Activated CD8-positive, alpha-beta memory T cell treated with anti-CD3 and anti-CD28 coated beads, Interleukin-2, amount 50 U/mL, for 4 hours (primary cell): ENCODE measurements around the gene KCTD15.
A peak's percentile ranks its signal among the peaks of the same experiment; 100 is the strongest.
"Not testable (repeated sequence)": the region's sequence is repeated elsewhere in the genome, so short reads cannot be mapped to it uniquely, and the experiment has no call there.

Experiments
- DNase-seq: peaks from one replicate; pipeline ENCODE4 v3.0.0-alpha.2; 2020

KCTD15 gene

DNA sequence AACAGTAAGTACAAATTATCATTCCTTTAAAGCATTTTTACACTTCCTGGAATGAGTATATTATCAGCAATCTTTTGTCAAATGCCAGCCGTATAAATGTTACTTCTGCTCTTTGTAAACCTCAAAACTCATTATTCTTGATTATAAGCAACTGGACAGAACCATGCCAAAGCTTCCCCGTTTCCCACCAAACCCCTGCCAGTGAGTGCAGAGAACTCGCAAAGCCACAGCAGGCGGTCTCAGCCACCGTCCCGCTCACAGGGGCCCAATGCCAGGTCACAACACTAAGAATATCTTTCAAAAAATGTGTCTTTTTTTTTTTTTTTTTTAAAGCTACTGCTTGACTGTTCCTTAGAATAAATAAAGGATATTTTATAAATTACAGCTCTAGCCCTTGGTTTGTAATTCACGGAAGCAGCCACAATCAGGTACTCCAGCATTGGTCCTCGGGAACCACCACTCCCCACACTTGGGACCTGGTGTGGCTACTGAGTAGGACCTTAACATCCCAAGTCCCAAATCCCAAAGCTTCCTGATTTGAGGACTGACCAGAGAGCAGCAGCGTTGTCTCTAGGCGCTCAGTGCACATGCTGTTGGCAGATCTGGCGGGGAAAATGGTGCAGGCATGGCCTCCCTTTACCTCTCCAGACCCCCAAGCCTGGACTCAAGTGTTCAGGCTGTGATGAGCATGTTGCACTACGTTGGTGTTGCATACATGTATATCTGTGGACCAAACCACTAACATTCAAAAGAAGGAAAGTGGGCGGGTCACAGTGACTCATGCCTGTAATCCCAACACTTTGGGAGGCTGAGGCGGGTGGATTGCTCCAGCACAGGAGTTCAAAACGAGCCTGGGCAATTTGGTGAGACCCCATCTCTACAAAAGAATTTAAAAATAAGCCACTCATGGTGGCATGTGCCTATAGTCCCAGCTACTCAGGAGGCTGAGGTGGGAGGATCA, 19.0 kb downstream of the KCTD15 start:
- no peak for DNase-seq

GRCh38 chr19:33818411-33818810, 21.7 kb downstream of the KCTD15 start:
- no peak for DNase-seq

- DNase-seq: not testable (repeated sequence)
These were observed 22.4 kb downstream of the KCTD15 start for GRCh38 chr19:33819078-33819477.

- DNase-seq: no peak
These were observed 22.8 kb downstream of the KCTD15 start for GRCh38 chr19:33819506-33819879.

DNA sequence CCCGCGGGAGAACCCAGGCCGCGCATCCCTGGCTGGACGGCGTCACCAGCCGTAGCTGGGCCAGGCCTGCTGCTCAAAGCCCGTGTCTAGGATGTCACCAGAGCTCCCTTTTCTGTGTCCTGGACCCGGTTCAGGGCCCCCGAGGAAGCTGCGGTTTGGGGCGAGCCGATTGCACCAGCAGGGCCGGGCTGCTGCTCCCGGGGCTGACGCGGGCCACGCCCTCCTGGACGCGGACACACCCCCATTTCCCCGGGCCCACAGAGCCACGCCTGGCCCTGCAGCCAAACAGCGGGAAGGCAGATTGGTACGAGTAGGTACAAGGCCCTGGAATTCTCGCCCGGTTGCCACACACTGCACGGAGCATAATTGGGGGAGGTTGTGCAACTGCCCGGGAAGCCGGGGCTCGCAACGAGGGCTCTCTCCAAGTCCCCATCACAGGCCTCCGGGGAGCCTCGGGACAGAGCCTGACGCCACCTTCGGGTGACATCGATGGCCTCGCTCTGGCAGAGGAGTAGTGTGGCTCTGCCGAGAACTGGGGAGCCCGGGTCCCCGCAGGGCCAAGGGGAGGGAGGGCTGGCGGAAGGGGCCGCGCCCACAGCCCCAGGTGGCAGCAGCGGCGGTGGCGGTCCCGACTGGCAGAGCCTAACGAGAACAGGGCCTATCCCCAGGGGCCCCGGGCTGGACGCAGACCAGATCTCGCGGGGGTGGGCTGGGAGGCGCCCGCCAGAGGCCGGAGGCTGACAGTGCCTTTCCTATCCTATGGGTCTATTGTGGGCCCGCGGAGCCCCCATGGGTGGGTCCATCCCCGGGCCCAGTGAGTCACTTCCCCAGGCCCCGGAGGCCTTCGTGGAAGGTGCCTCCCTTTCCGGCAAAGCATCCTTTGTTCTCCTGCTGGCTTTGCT, 23.5 kb downstream of the KCTD15 start:
- peak; percentile 36 for DNase-seq

DNA sequence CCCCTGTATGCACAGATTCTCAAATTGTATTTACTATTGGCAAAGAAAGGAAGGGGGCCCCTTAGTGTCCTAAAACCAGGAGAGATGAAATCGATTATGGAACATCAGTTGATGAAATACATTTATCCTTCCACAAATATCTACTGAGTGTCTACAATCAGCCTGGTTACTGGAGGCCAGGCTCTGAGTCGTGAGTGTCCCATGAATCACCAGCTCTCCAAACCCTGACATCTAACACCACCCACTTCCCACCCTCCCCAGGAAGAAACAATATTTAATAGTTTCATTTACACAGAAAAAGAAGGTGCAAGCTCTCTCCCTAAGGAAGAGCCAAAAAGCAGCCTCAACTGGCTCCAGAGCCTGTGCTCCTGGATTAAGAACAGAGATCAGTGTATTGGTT, 25.2 kb downstream of the KCTD15 start:
- DNase-seq: no peak

DNA sequence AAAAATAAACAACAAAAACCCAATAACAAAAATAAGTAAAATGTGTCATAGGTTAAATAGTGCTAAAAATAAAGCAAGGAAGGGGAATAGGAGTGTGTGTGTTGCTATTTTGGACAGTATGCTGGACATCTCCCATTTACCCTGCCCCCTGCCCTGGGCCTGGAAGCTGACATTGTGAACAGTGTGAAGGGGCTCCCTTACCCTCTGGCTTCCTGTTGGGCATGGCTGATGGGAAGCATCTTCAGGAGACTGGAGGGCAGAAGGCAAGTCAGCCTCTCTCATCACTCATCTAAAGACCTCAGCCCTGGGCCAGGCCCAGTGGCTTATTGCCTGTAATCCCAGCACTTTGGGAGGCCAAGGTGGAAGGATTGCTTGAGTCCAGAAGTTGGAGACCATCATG, 26.7 kb downstream of the KCTD15 start:
- DNase-seq: no peak

DNA sequence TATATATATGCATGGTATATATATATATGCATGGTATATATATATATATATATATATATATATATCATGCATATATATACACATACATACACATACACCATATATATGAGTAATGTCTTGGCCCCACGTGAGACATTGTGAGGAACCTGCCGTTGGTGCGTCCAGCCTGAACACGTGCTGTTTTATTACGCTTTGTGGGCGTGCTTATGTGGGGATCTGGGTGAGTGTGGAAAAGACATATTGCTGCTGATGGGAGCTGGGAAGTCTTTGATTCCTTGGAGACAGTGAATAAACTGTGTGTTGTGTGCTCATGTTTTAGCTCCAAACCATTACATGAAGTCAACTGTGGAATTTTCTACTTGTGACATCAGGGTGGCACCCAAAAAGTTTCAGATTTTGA, 28.9 kb downstream of the KCTD15 start:
- no peak for DNase-seq

DNA sequence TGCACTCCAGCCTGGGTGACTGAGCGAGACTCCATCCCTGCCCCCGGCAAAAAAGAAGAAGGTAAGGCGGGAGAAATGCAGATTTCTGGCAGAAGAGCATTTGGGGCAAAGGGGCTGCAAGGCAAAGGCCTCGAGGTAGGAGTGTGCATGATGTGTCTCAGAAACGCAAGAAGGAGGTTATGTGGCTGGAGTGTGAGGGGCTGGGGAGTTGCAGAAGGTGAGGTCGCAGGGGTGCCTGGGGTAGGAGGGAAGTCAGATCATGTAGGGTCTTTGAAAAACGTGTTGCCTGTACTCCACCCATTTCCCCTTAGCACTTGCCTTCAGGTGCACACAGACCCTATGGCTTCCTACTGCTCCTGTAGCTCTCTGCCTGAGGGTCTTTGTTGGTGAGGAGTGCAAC, 29.9 kb downstream of the KCTD15 start:
- no peak for DNase-seq

- DNase-seq: no peak
These were observed 31.8 kb downstream of the KCTD15 start for GRCh38 chr19:33828266-33829075.

DNA sequence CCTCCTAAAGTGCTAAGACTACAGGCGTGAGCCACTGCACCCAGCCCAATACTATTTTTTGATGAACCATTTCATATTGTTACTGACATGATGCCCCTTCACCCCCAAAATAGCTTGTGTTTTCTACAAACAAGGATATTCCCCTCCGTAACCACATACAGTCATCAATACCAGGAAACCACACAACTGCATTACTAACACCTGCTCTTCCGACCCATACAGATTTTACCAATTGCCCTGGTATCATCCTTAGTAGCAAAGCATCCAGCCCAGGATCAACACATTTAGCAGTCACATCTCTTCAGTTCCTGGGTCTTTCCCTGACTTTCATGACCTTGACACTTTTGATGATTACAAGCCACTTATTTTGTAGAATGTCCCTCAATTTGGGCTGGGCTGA, 33.6 kb downstream of the KCTD15 start:
- DNase-seq: no peak

DNA sequence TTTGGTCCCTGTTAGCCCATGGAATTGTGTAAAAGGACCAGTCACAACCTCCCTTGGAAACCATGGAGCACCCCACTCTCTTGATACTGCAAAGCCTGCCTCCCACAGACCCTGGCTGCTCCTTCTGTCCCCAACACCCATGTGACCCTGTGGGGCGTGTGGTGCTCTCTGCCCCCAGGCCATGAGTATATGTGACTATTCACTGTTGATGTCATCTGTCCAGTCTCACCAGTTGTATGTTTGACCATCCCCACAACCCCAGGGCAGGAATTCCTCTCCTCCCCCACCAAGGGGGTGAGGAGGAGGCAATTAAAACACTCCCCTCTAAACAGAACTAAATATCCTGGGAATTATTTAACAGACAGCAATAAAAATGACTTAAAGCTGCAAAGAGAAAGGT, 35.2 kb downstream of the KCTD15 start:
- no peak for DNase-seq

GRCh38 chr19:33832633-33833032, 36.0 kb downstream of the KCTD15 start:
- DNase-seq: no peak

DNA sequence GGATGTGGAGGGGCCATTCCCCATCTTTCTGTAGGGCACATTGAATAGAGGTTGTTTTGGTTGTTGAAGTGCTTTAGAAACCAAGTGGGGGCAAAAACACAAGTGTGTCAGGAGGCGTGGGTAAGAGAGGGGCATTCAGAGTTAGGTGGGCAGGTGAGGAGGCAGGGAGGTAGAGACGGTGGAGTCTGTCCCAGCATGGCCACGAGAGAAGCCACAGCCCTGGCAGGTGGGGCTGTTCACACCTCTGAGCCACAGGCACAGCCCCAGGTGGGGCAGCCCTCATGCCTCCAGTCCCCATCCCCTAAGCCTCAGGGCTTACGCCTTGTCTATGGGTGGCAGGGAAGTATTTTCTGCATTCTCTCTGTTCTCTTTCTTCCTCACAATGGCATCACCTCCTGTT, 43.7 kb downstream of the KCTD15 start:
- DNase-seq: no peak

- no peak for DNase-seq
These were observed 44.1 kb downstream of the KCTD15 start for GRCh38 chr19:33840783-33841182.

- DNase-seq: no peak
These were observed 45.0 kb downstream of the KCTD15 start for GRCh38 chr19:33841685-33842084.

DNA sequence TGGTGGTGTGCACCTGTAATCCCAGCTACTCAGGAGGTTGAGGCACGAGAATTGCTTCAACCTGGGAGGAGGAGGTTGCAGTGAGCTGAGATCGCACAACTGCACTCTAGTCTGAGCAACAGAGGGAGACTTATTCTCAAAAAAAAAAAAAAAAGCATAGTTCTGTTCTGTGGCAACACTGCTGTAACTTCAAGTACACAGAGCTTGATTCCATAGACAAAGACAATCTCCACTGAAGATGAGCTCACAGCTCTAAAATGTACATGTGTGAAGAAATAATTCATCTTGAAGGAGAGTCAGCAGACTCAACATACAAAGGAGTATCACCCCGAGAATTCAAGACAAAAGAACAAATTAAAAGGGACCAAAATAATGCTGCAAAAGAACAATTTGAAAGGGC, 47.8 kb downstream of the KCTD15 start:
- DNase-seq: no peak

DNA sequence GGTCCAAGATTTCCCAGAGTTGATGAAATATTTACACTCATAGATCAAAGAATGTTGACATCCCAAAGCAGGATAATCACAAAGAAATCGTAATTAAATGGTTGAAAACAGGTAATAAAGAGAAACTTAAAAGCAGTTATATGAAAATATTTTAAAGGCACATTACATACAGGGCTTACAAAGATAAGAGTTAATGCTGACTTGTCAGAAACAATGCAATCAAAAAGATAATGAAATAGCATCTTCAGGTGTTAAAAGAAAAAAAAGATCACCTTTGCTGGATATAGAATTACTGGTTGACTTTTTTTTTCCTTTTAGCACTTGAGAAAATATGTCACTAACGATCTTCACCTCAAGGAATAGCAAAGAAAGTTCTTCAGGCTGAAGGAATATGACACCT, 48.8 kb downstream of the KCTD15 start:
- no peak for DNase-seq

DNA sequence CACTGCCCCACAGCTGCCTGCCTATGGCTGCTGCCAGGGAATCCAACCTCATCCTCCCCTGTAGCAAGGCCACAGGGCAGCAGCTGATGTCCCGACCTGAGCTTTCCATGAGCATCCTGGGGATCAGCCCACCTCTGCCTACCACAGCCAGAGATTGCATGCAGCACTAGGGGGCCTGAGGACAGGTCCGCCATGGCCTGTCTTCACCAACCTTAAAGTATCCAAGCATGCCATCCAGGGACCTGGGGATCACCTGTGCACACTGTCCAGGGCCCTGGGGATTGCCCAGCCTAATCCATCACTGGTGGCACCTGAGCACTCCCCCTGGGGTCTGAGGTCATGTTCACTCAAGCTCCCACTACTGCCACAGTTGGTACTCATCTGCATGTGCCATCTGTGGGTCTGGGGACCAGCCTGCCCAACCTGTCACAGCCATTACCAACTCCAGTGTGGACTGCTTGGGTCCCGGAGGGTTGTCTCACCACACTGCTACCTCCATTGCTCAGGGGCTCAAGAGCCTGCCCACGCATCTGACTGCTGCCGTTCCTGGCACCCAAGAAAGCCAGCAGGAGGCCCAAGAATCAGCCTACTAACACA, 53.0 kb downstream of the KCTD15 start:
- no peak for DNase-seq

GRCh38 chr19:33859016-33859415, 62.3 kb downstream of the KCTD15 start:
- DNase-seq: no peak

- no peak for DNase-seq
These were observed 63.8 kb downstream of the KCTD15 start for GRCh38 chr19:33860312-33861090.

- no peak for DNase-seq
These were observed 65.3 kb downstream of the KCTD15 start for GRCh38 chr19:33861950-33862349.
